Stimulated activated CD8-positive, alpha-beta memory T cell treated with anti-CD3 and anti-CD28 coated beads, Interleukin-7, amount 100 ng/mL, for 24 hours (primary cell): ENCODE measurements around the gene ANKRD18B.
"Not testable (repeated sequence)": the region's sequence is repeated elsewhere in the genome, so short reads cannot be mapped to it uniquely, and the experiment has no call there.

Experiments
- DNase-seq: peaks from one replicate; pipeline ENCODE4 v3.0.0-alpha.2; 2020; ENCODE audit warnings: low read depth

The ANKRD18B gene

GRCh38 chr9:33533958-33534357, 9.9 kb downstream of the ANKRD18B start:
- DNase-seq = not testable (repeated sequence)

GRCh38 chr9:33535541-33535940, 11.5 kb downstream of the ANKRD18B start:
- DNase-seq = no peak

DNA sequence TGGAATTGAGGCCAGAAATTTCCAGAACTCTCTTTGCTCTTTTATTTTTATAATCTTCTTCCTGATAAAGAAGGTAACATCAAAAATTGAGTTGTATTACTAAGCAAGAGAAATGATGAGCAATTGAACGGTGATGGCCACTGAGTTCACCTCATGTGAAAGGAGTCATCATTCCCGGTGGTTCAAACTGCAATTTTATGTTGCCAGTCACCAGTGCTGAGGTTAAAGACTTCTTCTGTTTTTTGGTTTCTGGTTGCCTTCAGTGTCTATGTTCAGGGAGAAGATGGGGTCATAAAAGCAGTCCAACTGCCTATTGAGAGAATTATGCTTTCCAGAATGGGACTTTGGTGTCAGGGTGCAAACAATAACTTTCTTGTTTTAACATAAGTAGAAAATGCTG, 19.4 kb downstream of the ANKRD18B start:
- DNase-seq = not testable (repeated sequence)

DNA sequence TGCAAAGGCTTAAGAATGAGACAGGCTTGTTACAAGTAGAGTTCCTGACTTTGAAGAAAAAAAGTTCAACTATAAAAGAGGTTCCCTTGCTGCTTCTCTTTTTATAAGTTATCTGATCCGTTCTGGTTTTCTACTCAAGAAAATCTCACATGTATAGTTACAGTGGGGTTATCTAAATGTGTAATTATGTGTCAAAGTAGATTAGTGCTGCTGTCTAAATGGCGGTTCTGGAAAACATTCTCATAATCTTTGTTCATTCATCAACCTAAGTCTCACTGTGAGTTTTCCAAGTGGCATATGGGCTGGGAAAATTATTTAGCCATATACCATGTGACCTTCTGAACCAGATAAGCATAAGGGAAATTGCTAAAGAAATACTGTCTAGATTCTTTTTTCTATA, 21.7 kb downstream of the ANKRD18B start:
- DNase-seq = not testable (repeated sequence)

DNA sequence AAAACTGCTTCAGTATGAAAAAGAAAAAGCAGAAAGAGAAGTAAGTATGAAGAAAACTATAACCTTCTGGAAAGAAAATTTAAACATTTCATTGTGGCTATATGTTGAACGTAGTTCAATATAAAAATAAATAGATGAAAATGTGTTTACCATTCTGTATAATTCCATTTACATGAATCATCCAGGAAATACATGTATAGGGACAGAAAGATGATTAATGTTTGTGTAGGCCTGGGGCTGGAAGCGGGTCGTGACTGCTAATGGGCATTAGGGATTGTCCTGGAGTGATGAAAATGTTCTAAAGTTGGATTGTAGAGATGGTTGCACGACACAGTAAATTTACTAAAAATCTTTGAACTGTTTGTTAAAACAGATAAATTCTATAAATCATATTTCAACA, 24.8 kb downstream of the ANKRD18B start:
- not testable (repeated sequence) for DNase-seq

- DNase-seq = not testable (repeated sequence)
These were observed 25.4 kb downstream of the ANKRD18B start for GRCh38 chr9:33549418-33549817.

DNA sequence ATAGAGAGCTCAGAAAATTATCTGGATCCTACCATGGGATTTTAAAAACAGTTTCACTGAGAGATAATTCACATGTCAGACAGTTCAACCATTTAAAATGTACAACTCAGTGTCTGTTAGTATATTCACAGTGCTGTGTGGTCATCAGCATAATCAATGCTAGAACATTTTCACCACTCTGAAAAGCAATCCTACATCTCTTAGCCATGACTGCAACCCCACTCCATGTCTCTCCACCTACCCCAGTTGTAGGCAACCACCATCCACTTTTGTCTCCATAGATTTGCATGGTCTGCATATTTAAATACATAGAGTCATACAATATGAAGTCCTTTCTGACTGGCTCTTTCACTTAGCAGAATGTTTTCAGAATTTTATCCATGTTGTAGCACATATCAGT, 27.1 kb downstream of the ANKRD18B start:
- not testable (repeated sequence) for DNase-seq

GRCh38 chr9:33552315-33552725, 28.3 kb downstream of the ANKRD18B start:
- not testable (repeated sequence) for DNase-seq

DNA sequence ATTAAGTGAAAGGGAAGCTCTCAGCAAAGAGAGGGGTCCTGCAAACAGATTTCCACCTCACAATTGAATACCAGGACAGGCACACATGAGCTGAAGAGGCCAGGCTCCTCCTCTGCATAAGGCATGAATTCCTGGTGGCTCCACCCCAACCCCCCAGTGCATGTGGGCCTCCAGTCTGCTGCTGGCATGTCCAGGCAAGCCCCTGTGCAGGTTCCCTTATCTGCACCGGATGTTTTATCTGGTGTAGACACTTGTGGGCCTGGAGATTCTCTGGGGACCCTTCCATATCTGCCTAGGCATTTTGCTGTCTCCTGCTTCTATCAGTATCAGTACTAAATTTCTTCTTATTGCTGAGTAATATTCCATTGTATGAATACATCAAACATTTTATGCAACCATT, 36.2 kb downstream of the ANKRD18B start:
- not testable (repeated sequence) for DNase-seq

GRCh38 chr9:33562196-33562595, 38.1 kb downstream of the ANKRD18B start:
- DNase-seq = not testable (repeated sequence)

DNA sequence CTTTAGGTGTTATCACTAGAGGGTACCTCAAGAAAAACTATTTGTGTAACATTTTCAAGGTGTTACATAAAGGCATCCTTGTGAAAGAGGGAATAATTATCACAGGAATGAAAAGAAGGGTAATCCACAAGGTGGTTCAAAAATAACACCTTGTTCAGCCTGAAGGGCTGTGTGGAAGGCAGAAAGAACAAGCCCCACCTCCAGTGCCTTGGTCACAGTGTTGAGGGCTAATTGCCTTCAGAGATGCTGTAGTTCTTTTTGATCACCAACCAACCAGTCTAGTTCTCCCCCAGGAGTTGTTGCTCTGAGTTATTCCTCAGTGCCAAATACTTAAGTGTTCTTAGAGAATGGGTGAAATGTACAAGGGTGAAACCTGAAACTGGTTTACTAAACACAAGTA, 43.7 kb downstream of the ANKRD18B start:
- not testable (repeated sequence) for DNase-seq

DNA sequence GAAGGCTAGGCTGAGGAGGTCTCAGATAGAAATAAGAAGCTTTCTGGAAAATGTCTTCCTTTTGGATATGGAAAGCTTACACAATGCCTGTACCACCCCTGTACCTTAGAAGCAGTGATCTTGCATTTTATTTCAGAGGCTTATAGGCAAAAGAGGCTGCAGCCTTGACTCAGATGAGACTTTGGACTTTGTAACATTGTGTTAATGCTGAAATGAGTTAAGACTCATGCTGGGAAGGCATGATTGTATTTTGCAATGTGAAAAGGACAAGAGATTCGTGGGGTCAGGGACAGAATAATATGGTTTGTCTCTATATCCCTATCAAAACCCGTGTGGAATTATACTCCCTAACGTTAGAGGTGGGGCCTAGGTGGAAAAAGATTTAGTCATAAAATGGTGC, 53.7 kb downstream of the ANKRD18B start:
- DNase-seq = not testable (repeated sequence)

GRCh38 chr9:33579996-33580395, 55.9 kb downstream of the ANKRD18B start:
- DNase-seq = not testable (repeated sequence)

- not testable (repeated sequence) for DNase-seq
These were observed 58.6 kb downstream of the ANKRD18B start for GRCh38 chr9:33582686-33583085.

DNA sequence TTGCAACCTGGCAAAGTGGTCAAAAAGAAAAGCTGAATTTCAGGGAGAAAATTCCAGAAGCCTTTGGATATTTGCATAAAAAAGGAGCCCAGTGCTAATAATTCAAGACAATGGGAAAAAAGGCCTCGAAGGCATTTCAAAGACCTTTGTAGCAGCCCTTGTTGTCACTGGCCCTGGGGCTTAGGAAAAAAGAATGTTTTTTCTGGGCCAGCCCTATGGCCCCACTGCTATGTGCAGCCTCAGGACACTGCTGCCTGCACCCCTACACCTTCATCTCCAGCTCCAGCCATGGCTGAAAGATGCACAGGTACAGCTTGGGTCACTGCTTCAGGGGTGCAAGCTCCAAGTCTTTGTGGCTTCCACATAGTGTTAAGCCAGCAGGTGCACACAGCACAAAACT, 62.1 kb downstream of the ANKRD18B start:
- not testable (repeated sequence) for DNase-seq

DNA sequence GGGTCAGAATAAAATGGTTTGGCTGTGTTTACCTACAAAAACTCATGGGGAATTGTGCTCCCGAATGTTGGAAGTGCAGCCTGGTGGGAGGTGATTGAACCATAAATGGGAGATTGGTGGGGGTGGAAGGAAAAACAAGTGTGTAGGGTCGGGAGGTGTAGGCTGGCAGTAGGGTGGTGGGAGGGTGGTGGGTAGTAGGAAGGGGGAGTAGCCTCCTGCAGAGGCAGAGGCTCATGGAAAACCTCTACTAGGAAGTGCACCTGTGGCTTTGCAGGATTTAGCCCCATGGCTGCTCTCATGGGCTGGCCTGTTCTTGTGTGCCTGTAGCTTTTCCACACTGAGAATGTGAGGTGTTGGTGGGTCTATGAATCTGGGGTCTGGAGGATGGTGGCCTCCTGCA, 63.7 kb downstream of the ANKRD18B start:
- DNase-seq = not testable (repeated sequence)

- DNase-seq = not testable (repeated sequence)
These were observed 64.8 kb downstream of the ANKRD18B start for GRCh38 chr9:33588876-33589275.

- DNase-seq = not testable (repeated sequence)
These were observed 66.8 kb downstream of the ANKRD18B start for GRCh38 chr9:33590857-33591256.

DNA sequence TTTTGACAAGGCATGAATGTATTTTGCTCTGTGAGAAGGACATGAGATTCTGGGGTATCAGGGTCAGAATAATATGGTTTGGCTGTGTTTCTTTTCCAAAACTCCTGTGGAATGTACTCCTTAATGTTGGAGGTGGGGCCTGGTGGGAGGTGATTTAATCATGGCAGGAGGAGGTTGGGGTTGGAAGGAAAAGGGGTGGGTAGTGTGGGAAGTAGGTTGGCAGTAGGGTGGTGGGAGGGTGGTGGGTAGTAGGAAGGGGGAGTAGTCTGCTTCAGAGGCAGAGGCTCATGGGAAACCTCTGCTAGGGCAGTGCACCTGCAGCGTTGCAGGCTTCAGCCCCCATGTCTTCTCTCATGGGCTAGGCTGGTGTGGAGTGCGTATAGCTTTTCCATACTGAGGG, 72.9 kb downstream of the ANKRD18B start:
- not testable (repeated sequence) for DNase-seq

- DNase-seq = not testable (repeated sequence)
These were observed 73.3 kb downstream of the ANKRD18B start for GRCh38 chr9:33597386-33597785.

DNA sequence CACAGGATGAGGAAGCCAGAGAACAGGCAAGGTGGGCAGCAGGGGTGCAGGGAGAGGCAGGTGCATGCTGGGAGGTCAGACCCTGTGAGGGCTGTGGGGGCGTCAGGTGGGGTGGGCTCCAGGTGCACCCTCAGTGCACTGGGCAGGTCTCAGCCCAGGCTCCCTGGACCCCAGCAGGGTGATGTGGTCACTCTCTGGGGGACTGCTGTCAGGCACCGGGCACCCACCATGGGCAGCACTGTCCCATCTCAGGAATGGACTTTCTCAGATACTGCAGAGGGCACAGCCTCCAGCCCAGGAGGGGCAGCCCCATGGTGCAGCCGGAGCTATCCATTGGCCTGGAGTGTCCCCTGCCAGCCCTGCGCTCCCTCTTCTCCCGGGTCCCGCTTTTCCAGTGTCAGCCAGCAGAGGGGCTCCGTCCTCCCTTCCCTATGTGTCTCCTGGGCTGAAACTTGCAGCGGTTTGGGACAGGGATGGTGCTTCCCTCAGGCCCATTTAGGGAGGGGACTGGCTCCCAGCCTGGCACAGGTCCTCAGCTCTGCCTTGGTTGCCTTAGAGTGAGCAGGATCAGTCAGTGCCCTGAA, 74.8 kb downstream of the ANKRD18B start:
- not testable (repeated sequence) for DNase-seq

DNA sequence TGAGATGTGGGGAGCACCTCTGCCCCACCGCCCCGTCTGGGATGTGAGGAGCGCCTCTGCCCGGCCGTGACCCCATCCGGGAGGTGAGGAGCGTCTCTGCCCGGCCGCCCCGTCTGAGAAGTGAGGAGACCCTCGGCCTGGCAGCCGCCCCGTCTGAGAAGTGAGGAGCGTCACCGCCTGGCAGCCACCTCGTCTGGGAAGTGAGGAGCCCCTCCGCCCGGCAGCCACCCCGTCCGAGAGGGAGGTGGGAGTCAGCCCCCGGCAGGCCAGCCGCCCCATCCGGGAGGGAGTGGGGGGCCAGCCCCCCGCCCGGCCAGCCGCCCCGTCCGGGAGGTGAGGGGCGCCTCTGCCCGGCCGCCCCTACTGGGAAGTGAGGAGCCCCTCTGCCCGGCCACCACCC, 76.9 kb downstream of the ANKRD18B start:
- not testable (repeated sequence) for DNase-seq

GRCh38 chr9:33604249-33604648, 80.2 kb downstream of the ANKRD18B start:
- not testable (repeated sequence) for DNase-seq

DNA sequence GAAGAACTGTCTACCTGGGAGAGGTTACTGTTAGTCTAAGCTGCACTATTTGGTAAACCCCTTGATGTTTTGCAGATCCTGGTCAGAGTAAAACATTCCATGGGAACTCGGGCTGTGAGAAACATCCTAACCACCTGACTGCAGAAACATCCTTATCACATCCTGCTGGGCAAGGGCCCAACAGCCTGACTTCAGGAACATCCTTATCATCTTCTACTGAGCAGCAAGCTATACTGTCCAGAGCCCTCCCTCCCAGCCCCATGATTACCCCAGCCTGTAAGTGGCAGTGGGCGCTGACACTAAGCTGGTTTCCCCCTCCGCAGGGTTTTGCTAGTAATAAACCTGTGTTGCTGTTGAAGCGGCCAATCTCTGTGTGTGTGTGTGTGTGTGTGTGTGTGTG, 80.9 kb downstream of the ANKRD18B start:
- not testable (repeated sequence) for DNase-seq
